Stimulated activated CD8-positive, alpha-beta memory T cell treated with anti-CD3 and anti-CD28 coated beads, Interleukin-15, amount 100 ng/mL, for 4 hours (primary cell): ENCODE results near the gene LIN9.
"Not testable (repeated sequence)": the region's sequence is repeated elsewhere in the genome, so short reads cannot be mapped to it uniquely, and the experiment has no call there.

Experiments used
- DNase-seq, 2 donors: peaks; one replicate each; pipeline ENCODE4 v3.0.0-alpha.2; 2020; ENCODE audit warnings: low read depth in 2 of 2

The LIN9 gene

GRCh38 chr1:226276077-226276682, 32.8 kb downstream of the LIN9 start:
- DNase-seq, result no peak

- DNase-seq, result no peak
These were observed 34.8 kb downstream of the LIN9 start for GRCh38 chr1:226274138-226274537.

- DNase-seq, result not testable (repeated sequence)
These were observed 36.6 kb downstream of the LIN9 start for GRCh38 chr1:226272233-226272902.

DNA sequence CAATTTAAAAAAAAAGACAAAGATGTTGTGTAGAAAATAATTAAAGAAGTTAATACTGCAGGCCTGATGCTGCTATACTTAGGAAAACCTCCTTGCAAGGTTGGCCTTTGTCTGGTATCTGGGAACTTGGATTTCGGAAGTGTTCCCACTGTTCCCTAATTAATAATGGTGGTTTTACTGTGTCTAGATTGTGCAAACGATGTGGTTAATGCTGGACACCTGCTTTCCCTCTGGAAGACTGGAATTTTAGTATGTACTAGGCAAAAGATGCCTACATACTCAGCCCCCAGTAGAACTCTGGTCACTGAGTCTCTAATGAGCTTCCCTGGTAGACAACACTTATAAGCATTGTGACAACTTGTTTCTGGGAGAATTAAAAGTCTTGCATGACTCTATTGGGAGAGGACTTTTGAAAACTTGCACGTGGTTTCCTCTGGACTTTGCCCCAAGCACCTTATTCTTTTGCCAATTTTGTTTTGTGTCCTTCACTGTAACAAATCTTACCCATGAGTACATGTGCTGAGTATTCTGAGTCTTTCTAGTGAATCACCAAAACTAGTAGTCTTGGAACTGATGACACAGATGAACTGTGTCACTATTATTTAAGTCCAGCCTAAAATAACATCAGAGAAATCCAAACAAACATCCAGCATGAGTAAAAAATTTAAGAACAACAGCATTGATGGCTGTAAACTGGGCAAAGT, 40.4 kb downstream of the LIN9 start:
- no peak for DNase-seq

- DNase-seq, result no peak
These were observed 47.1 kb downstream of the LIN9 start for GRCh38 chr1:226261818-226262217.

DNA sequence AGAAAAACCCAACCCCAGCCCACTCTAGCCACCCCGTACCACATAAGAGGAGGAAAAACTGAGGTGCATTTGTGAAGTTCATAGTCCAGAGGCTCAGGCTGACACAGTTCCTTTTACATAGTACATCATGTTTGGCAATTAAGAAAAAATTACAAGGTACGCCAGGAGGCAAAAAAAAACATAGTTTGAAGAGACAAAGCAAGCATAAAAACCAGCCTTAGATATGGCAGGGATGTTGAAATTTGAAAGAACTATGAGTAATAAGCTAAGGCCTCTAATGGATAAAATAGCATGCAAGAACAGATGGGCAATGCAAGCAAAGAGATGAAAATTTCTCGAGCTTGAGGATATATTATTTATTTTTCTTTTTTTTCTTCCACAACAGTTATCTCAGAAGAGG, 53.6 kb downstream of the LIN9 start:
- no peak for DNase-seq

DNA sequence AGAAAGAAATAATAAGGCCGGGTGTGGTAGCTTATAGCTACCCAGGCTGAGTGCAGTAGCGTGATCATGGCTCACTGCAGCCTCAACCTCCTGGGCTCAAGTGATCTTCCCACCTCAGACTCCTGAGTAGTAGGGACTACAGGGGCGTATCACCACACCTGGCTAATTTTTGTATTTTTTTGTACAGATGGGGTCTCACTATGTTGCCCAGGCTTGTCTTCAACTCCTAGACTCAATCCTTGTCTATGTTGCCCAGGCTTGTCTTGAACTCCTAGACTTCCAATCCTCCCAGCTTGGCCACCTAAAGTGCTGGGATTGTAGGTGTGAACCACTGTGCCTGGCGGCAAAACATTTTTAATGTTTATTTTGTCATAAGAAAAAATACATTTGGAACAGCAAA, 55.0 kb downstream of the LIN9 start:
- DNase-seq, result no peak

GRCh38 chr1:226252841-226253240, 56.1 kb downstream of the LIN9 start:
- DNase-seq, result not testable (repeated sequence)

DNA sequence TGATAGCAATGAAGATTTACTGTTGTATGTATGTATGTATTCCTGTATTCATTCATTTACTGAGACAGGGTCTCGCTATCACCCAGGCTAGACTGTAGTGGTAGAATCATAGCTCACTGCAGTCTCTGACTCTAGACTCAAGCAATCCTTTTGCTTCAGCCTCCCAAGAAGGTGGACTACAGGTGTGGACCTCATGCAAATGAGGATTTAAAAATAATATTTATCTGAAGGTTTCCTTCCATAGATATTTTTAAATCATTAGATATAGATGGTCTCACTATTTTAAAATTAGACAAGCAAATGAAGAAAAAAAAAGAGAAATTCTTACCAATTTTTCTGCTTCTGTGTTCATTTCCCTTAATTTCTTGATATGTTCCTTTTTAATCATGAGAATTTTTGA, 58.5 kb downstream of the LIN9 start:
- DNase-seq, result no peak

DNA sequence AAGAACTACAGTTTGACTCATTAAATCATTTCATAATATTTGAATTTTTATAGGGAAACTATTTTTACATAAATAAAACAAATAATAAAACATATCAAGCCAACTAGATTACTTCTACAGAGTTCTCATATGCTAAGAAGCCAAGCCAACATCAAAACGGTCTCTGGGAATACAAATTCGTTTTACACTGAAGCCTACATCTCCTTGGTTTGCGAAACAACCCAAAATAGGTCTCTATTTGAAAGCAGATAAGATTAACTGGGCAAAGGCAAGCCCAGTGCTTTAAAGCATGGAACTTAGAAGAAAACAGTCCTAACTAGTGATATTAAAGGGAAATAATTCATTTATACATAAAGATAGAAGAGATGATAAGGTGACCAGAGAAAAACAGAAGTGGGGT, 60.2 kb downstream of the LIN9 start:
- DNase-seq, result no peak

DNA sequence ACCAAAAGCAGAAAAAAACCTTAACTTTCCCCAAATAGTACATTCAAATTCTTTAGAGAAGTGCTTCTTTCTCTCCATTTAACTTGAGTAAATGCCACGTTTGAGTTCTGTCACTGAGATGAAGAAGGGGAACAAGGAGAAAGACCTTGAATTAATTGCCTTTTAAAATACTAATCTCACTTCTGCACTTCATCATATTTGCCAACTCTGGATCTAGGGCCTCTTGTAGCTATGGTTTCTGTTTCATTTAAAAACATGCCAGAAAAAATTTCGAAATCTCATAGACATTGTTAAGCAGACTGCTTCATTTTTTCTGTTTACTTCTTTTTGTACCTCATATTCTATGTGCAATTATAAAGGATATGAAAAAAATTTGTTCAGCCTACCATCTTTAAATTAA, 60.9 kb downstream of the LIN9 start:
- DNase-seq, result no peak

DNA sequence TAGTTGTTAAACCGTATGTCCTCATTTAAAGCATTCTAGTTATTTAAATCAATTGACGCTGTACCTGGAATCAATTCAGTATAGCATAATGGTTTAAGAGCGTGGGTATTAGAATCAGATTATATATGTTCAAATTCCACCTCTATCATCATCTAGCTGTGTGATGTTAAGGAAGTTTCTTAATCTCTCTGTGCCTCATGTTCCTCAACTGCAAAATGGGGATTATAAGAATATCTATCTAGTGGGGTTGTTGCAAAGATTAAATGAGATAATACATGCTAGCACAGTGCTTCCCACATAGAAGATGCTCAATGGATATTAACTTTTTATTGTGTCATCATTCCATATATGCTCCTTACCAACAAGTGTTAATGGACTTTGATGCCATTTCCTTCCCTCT, 69.5 kb downstream of the LIN9 start:
- DNase-seq, result no peak

GRCh38 chr1:226236826-226237225, 72.1 kb downstream of the LIN9 start:
- no peak for DNase-seq

- no peak for DNase-seq
These were observed 75.2 kb downstream of the LIN9 start for GRCh38 chr1:226233806-226234205.

DNA sequence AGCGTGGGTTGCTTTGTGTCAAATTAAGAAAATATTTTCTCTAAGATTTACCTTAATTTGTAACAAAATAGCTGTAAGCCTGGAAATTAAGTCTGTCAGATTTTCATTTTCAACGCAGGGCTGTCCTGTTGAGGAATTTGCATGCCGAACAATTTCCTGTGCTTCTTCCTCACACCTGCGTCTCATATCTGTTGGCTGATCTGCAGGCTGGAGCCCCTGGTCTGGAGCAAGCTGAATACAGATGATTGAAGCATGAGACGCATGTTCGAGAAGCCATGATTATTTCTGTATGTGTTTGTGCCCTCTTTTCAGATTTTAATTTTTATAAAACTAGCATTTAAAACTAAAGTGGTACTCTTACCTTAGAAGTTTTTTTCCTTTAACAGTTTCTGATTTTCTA, 75.7 kb downstream of the LIN9 start:
- DNase-seq, result no peak

DNA sequence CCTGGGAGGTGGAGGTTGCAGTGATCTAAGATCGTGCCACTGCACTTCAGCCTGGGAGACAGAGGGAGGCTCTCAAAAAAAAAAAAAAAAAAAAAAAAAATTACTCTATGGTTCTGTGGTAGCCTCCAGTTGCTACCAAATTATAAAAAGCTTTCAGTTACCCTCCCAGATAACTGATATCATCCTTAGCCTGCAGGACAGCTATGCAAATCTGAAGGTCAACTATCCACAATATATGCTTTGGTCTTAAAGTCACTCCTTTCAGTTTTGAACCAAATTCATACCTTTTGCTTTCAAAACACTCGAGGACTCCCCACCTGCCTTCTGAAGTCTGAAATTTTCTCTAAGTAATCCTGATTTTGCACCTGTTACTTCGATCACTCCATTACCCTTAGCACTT, 82.4 kb downstream of the LIN9 start:
- DNase-seq, result no peak

- no peak for DNase-seq
These were observed 85.1 kb downstream of the LIN9 start for GRCh38 chr1:226223786-226224244.

GRCh38 chr1:226223157-226223785, 85.7 kb downstream of the LIN9 start, which contains the start of gene MIXL1:
Gene MIXL1, plus strand, starts transcription at chr1:226223664. Its CDS starts 18 bp downstream, at chr1:226223682.
- no peak for DNase-seq

- DNase-seq, result no peak
These were observed 86.3 kb downstream of the LIN9 start for GRCh38 chr1:226222686-226223085.

DNA sequence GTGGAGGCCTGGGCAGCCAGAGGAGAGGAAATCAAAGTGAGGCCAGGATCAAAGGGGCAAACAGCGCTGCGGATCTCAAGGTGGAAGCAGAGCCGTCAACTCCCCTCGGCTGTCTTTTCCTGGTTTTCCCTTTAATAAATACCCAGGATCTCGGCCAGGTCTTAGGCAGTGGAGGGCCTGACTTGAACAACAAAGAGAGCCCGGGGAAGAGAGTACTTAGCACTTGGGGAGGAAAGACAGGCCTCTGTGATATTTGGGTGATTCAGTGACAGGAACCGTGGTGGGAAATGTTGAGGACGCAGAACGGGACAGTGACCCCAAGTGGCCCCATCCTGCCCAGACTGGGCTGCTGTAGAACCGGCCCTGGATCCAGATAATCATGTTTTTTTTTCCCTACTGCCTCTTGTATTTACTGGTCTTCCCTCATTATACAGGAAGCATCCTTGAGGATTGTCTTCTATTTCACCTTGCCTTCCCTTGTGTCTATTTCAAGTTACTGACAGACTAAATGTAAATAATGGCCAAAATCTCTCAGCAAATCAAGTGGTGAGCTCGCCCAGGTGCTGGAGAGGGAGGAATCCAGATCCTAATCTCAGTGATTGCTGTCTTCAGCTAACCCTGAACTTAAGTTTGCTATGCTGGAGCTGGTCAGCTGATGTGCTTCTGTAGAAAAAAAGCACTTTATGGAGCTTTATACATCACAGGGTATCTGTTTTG, 88.3 kb downstream of the LIN9 start:
- DNase-seq, result no peak

DNA sequence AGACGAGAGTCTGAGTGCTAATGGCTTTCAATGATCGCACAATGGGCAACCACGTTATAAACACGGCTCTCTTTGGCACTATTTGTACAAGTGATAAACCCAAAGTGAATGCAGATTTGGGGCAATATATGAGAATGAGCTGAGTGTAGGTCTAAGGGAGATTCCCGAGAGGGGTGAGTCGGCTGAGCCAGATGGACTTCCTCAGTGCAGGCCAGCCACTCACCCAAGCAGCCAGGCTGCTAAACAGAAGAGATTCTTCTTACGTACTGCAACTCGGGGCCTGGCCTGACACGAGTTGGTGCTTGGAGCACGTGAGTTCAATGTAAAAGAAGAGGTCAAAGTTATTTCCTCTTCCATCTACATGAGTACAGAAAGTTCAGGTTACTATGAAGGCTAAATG, 91.7 kb downstream of the LIN9 start:
- no peak for DNase-seq

DNA sequence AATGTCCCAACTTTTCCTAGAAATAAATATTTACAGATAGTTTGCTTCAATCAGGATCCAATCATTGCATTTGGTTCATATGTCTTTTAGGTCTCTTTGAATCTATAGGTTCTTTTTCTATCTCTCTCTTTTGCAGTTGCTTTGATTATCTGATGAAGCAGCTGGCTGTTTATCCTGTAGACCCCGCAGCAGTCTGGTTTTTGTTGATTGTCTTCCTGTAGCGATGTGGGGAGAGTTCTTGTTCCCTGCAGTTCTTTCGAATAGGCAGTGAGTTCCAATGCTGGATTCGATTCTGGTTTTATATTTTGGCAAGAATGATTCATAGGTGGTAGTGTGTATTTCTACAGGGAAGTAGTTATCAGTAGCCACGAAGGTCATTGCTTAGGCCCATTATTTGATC, 92.9 kb downstream of the LIN9 start:
- DNase-seq, result no peak
